Uterus (tissue), 4 donors: ENCODE results near the gene SMIM8. TPM values are rescaled to one million over a fixed set of nuclear protein-coding genes. Genes with fewer than 3 reads are reported as not detected.
"Not testable (repeated sequence)": the region's sequence is repeated elsewhere in the genome, so short reads cannot be mapped to it uniquely, and the experiment has no call there.

Experiments
- DNase-seq, 2 donors: peaks; one replicate each; pipeline ENCODE4 v3.0.0-alpha.2; 2019 to 2020
- H3K27ac ChIP-seq, 2 donors: fragments of 200-600 bp; sonication (generic); 1 replicate in 1 of 2; 2 replicates in 1 of 2; pipeline ENCODE4 v1.5.1; 2016 to 2018
- H3K27me3 ChIP-seq, 2 donors: fragments of 200-600 bp; sonication (generic); one replicate each; pipeline ENCODE4 v1.5.1; 2018 to 2019; ENCODE audit warnings: control low read depth in 1 of 2
- H3K36me3 ChIP-seq, 2 donors: fragments of 200-600 bp; sonication (generic); one replicate each; pipeline ENCODE4 v1.5.1; 2019; ENCODE audit warnings: control low read depth in 1 of 2
- H3K4me1 ChIP-seq, 2 donors: fragments of 200-600 bp; sonication (generic); one replicate each; pipeline ENCODE4 v1.5.1; 2018 to 2019; ENCODE audit warnings: control low read depth in 1 of 2
- H3K4me3 ChIP-seq, 2 donors: fragments of 200-600 bp; sonication (generic); 1 replicate in 1 of 2; 2 replicates in 1 of 2; pipeline ENCODE4 v1.5.1; 2018 to 2019; ENCODE audit warnings: mild to moderate bottlenecking in 1 of 2
- H3K9me3 ChIP-seq, 2 donors: fragments of 200-600 bp; sonication (generic); one replicate each; pipeline ENCODE4 v1.5.1; 2019; ENCODE audit warnings: control low read depth in 1 of 2
- CTCF ChIP-seq, 4 experiments: fragments of 200-600 bp in 2 of 4; fragments of 450-650 bp in 2 of 4; sonication (generic) in 2 of 4; IDR thresholded peaks; one replicate each; pipeline ENCODE4 v1.5.1; 2016 to 2019; ENCODE audit warnings: antibody characterized with exemption in 4 of 4, mild to moderate bottlenecking in 2 of 4, moderate library complexity in 1 of 4
- POLR2A ChIP-seq, 2 donors: fragments of 450-650 bp; IDR thresholded peaks; one replicate each; pipeline ENCODE4 v1.6.1; 2016; ENCODE audit warnings: antibody characterized with exemption in 2 of 2, mild to moderate bottlenecking in 1 of 2, moderate library complexity in 1 of 2
- intact Hi-C: fragments of 100-400 bp; cut with DNase I; formaldehyde crosslinking; loops from one replicate; pipeline ENCODE4 v1.15.1; 2023; ENCODE audit warnings: low total_unique reads
- total RNA-seq, 4 donors: library from RNA; depleted of rRNA in 3 of 4; stranded (reverse); fragments of >200 nt in 3 of 4; gene quantifications; one replicate each; pipeline versions ENCODE4 v1.1.0 to v1.2.4, GENCODE V29; 2014 to 2023
- donor health status: DM: yes; HTN: yes; CAD: no.

Gene SMIM8
- total RNA-seq, 4 donors from 2014 or later = 3.6 to 37.3 (median 15.8) TPM

DNA sequence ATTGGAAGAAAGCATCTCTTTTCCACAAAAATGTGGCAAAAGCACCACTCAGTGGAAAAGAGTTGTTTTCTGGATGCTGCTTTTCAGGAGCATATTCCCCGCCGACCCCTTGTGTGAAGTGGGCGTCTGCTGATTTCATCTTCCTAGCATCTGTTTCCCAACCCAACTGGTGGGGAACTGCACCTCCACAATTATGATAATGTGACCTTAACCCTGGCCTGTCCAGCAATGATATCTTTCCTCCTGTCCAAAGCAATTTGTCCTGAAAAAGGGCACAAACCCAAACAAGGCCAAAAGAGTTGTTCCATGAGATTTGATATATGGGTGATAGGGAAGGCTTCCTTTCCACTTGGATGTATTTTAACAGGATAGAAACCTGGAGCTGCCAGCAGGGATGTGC, 7.3 kb upstream of the SMIM8 start:
- Histone ChIP-seq H3K27ac (no peak overlapping the region), H3K4me3 (no peak overlapping the region), H3K4me1 (no peaks in the 10 kb centered on the region), H3K27me3 (no peaks in the 10 kb centered on the region), H3K9me3 (no peaks in the 10 kb centered on the region), H3K36me3 (no peaks in the 10 kb centered on the region)
- TF ChIP-seq CTCF (IDR thresholded peaks at IDR 0.05) (no peak), POLR2A (IDR thresholded peaks at IDR 0.05) (no peak)
- no peak for DNase-seq
- intact Hi-C loops = no loop called here

GRCh38 chr6:87319271-87319987, 3.0 kb upstream of the SMIM8 start:
- no peaks in the 10 kb centered on the region for H3K27me3 ChIP-seq
- H3K4me1 ChIP-seq = no peaks in the 10 kb centered on the region
- H3K27ac ChIP-seq = no peak overlapping the region
- intact Hi-C loops = no loop called here
- TF ChIP-seq CTCF (IDR thresholded peaks at IDR 0.05) (no peak), POLR2A (IDR thresholded peaks at IDR 0.05) (no peak)
- no peak for DNase-seq
- no peaks in the 10 kb centered on the region for H3K36me3 ChIP-seq
- H3K9me3 ChIP-seq = no peaks in the 10 kb centered on the region
- no peak overlapping the region for H3K4me3 ChIP-seq

DNA sequence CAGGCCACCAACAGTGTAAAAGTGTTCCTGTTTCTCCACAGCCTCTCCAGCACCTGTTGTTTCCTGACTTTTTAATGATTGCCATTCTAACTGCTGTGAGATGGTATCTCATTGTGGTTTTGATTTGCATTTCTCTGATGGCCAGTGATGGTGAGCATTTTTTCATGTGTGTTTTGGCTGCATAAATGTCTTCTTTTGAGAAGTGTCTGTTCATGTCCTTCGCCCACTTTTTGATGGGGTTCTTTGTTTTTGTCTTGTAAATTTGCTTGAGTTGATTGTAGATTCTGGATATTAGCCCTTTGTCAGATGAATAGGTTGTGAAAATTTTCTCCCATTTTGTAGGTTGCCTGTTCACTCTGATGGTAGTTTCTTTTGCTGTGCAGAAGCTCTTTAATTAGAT, 1.5 kb downstream of the SMIM8 start:
- DNase-seq, H3K27me3 ChIP-seq, H3K9me3 ChIP-seq, H3K36me3 ChIP-seq, intact Hi-C loops, H3K4me3 ChIP-seq, H3K27ac ChIP-seq, H3K4me1 ChIP-seq: not testable (repeated sequence)

DNA sequence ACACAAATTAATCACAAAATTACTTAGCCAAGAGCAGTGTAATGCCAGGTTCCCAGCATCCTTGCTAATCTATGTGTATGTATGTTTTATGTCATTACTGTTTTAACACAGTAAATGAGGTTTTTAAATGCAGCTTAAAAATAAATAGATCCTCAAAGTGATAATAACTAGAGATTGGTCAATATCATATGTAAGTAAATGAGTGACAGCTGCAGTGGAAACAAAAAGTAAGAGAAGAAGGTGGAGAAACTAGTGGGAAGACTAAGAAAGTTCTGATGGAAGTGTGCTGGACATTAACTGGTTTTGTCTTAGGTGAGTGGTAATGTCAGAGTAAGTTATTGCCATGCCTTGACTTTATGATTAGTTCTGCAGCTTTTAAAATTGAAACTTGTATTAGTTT, 8.6 kb downstream of the SMIM8 start:
- TF ChIP-seq POLR2A (IDR thresholded peaks at IDR 0.05) (no peak), CTCF (IDR thresholded peaks at IDR 0.05) (no peak)
- no peaks in the 10 kb centered on the region for H3K36me3 ChIP-seq

GRCh38 chr6:87333033-87333432, 10.6 kb downstream of the SMIM8 start:
- DNase-seq = no peak
- TF ChIP-seq CTCF (IDR thresholded peaks at IDR 0.05) (no peak), POLR2A (IDR thresholded peaks at IDR 0.05) (no peak)
- Histone ChIP-seq H3K4me3 (no peak overlapping the region), H3K27ac (no peak overlapping the region), H3K27me3 (no peaks in the 10 kb centered on the region), H3K36me3 (no peaks in the 10 kb centered on the region), H3K4me1 (no peaks in the 10 kb centered on the region), H3K9me3 (no peaks in the 10 kb centered on the region)
- intact Hi-C loops = no loop called here

More for the DNA sequence above, 8.6 kb downstream of the SMIM8 start:
- H3K27ac ChIP-seq = no peak overlapping the region
- H3K27me3 ChIP-seq = no peaks in the 10 kb centered on the region
- no peak for DNase-seq
- H3K9me3 ChIP-seq = no peaks in the 10 kb centered on the region
- H3K4me3 ChIP-seq = no peak overlapping the region
- intact Hi-C loops = no loop called here
- no peaks in the 10 kb centered on the region for H3K4me1 ChIP-seq
